ENCODE measurements around the gene MYZAP. TPM values are rescaled to one million over a fixed set of nuclear protein-coding genes. Genes with fewer than 3 reads are reported as not detected.

The MYZAP gene
- total and polyA plus RNA-seq, 10 of the 15 experiments (the other 5 are each of a cell fraction or from before 2014, with no cell fraction given), result not detected

DNA sequence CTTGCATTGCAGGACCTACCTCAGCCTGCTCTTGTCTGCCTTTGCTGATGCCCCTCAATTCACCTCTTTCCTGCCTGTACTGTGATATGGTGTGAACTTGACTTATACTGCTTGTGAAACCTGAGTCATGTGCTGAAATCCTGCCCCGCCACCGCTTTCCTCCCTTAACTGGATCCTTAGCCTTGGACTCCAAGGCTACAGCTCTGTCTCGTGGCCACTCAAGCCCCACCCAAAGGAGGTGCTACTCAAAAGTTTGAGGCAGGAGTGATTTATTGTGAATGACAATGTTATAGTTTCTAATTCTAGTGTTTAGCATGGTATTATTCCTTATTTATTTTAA lies 56.1 kb downstream of the MYZAP start:
- TF ChIP-seq IKZF1 (conservative IDR thresholded peaks at IDR 0.05) (no peak), RFX5 (IDR thresholded peaks at IDR 0.05; ENCODE audit: low read depth, low read length) (no peak), NBN (IDR thresholded peaks at IDR 0.05) (no peak), ZNF217 (IDR thresholded peaks at IDR 0.05) (no peak)
- ChIA-PET RAD21 (ENCODE audit: unreplicated experiment) (no interaction called here), CTCF (no interaction called here), SMC1A (ENCODE audit: uncharacterized antibody, unreplicated experiment) (no interaction called here), POLR2A (no interaction called here)
- no peak for DNase-seq (ENCODE audit: low read depth, low spot score)
- H3K9ac ChIP-seq (ENCODE audit: control insufficient read depth, insufficient read depth, low read length), result no peak overlapping the region
- H3K4me2 ChIP-seq (ENCODE audit: control insufficient read depth, insufficient read depth), result no peak overlapping the region
- H4K20me1 ChIP-seq (ENCODE audit: control insufficient read depth, insufficient read depth), result no peaks in the 10 kb centered on the region
- H3K27ac ChIP-seq (ENCODE audit: control insufficient read depth, insufficient read depth), result no peak overlapping the region
- 16% methylated on average over 3 of the region's 3 CpGs for WGBS (ENCODE audit: insufficient coverage, insufficient replicate concordance, low lambda C conversion rate, missing lambda C conversion rate)
- BruUV-seq (replicated peaks), result no TSS peak
- no peaks in the 10 kb centered on the region for H3K79me2 ChIP-seq (ENCODE audit: control insufficient read depth, insufficient read depth, low read length)
- in situ Hi-C loops (cut with MboI) (no loop called here), intact Hi-C loops (cut with micrococcal nuclease; ENCODE audit: unreplicated experiment) (no loop called here)
- H3K27me3 ChIP-seq (replicated peaks in 1 of 2; ENCODE audit: control insufficient read depth in 2 of 2, insufficient read depth in 2 of 2, low read length in 1 of 2), result no peaks in the 10 kb centered on the region; a peak in 1 of 4 replicates
- FAIRE-seq, result no peak
- no peak overlapping the region for H2AFZ ChIP-seq (ENCODE audit: control insufficient read depth, low read depth, low read length)
- ATAC-seq, result peak; percentile 26; the same call in 2 of the 3 replicates
- no peaks in the 10 kb centered on the region; the same call in 1 of the 2 replicates for H3K4me1 ChIP-seq (ENCODE audit: control insufficient read depth, insufficient read depth, low read length)
- H3K4me3 ChIP-seq, result no peak overlapping the region
- no peaks in the 10 kb centered on the region for H3K9me3 ChIP-seq (replicated peaks; ENCODE audit: control insufficient read depth, insufficient read depth, low read length)
- H3K36me3 ChIP-seq (ENCODE audit: control insufficient read depth in 2 of 2, insufficient read depth in 2 of 2, low read length in 1 of 2), result no peaks in the 10 kb centered on the region

DNA sequence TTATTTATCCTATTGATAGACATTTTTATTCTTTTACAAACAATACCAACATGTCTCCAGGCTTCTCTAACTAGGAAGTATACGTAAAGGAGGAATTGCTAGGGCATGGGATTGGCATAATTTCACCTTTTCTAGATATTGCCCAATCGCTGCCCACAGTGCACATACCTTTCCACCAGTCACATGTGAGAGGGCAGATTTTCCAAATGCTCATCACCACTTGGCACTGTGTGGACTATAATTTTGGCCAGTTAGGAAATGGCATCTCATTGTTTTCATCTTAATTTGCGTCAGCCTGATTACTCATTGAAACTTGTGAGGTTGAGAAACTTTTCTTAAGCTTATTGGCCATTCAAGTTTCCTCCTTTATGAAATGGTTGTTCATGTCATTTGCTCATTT lies 57.4 kb downstream of the MYZAP start:
- no peaks in the 10 kb centered on the region for H3K9me3 ChIP-seq (replicated peaks; ENCODE audit: control insufficient read depth, insufficient read depth, low read length)
- TF ChIP-seq FOXM1 (IDR thresholded peaks at IDR 0.05; ENCODE audit: low read depth, low read length) (no peak), SREBF2 (IDR thresholded peaks at IDR 0.05; ENCODE audit: low read length) (no peak), SMARCA5 (IDR thresholded peaks at IDR 0.05) (no peak), ZNF622 (IDR thresholded peaks at IDR 0.05) (no peak), ZNF207 (IDR thresholded peaks at IDR 0.05; ENCODE audit: borderline replicate concordance) (no peak), RBBP5 (conservative IDR thresholded peaks at IDR 0.05) (no peak), SIX5 (IDR thresholded peaks at IDR 0.05; ENCODE audit: low read depth, low read length, severe bottlenecking) (no peak), NR2C2 (IDR thresholded peaks at IDR 0.05; ENCODE audit: borderline replicate concordance, control insufficient read depth, insufficient read length, low read depth) (no peak), PAX8 (IDR thresholded peaks at IDR 0.05) (no peak), RCOR1 (conservative IDR thresholded peaks at IDR 0.05; ENCODE audit: low read depth, low read length) (no peak), ATF7 (IDR thresholded peaks at IDR 0.05; ENCODE audit: low read depth) (no peak), ZSCAN29 (IDR thresholded peaks at IDR 0.05) (no peak)
- no peaks in the 10 kb centered on the region; the same call in 1 of the 2 replicates for H3K4me1 ChIP-seq (ENCODE audit: control insufficient read depth, insufficient read depth, low read length)
- no peaks in the 10 kb centered on the region for H3K36me3 ChIP-seq (ENCODE audit: control insufficient read depth in 2 of 2, insufficient read depth in 2 of 2, low read length in 1 of 2)
- BruUV-seq (replicated peaks), result no TSS peak
- RAD21 ChIA-PET (ENCODE audit: unreplicated experiment), result no interaction called here
- CTCF ChIA-PET, result no interaction called here
- no peak overlapping the region for H2AFZ ChIP-seq (ENCODE audit: control insufficient read depth, low read depth, low read length)
- no peaks in the 10 kb centered on the region for H4K20me1 ChIP-seq (ENCODE audit: control insufficient read depth, insufficient read depth)
- POLR2A ChIA-PET, result no interaction called here
- FAIRE-seq (no peak), ATAC-seq (no peak), DNase-seq (ENCODE audit: low read depth, low spot score) (no peak)
- H3K9ac ChIP-seq (ENCODE audit: control insufficient read depth, insufficient read depth, low read length), result no peak overlapping the region
- intact Hi-C loops (cut with micrococcal nuclease; ENCODE audit: unreplicated experiment) (no loop called here), in situ Hi-C loops (cut with MboI) (no loop called here)
- 70% methylated on average over 3 of the region's 3 CpGs for WGBS (ENCODE audit: insufficient coverage, insufficient replicate concordance, low lambda C conversion rate, missing lambda C conversion rate)
- H3K4me2 ChIP-seq (ENCODE audit: control insufficient read depth, insufficient read depth), result no peak overlapping the region
- H3K27me3 ChIP-seq (replicated peaks in 1 of 2; ENCODE audit: control insufficient read depth in 2 of 2, insufficient read depth in 2 of 2, low read length in 1 of 2), result no peaks in the 10 kb centered on the region
- H3K79me2 ChIP-seq (ENCODE audit: control insufficient read depth, insufficient read depth, low read length), result no peaks in the 10 kb centered on the region
- H3K27ac ChIP-seq (ENCODE audit: control insufficient read depth, insufficient read depth), result no peak overlapping the region
- H3K4me3 ChIP-seq, result no peak overlapping the region
- SMC1A ChIA-PET (ENCODE audit: uncharacterized antibody, unreplicated experiment), result interaction anchor here (0.7 kb wide), 1 partner anchor 9 kb away, joined by 3 read pairs; no protein-coding TSS in a partner anchor

Measured in GM12878 (cell line).